ENCODE data around the gene SPATA2L.
"Not testable (repeated sequence)": the region's sequence is repeated elsewhere in the genome, so short reads cannot be mapped to it uniquely, and the experiment has no call there.

SPATA2L gene

DNA sequence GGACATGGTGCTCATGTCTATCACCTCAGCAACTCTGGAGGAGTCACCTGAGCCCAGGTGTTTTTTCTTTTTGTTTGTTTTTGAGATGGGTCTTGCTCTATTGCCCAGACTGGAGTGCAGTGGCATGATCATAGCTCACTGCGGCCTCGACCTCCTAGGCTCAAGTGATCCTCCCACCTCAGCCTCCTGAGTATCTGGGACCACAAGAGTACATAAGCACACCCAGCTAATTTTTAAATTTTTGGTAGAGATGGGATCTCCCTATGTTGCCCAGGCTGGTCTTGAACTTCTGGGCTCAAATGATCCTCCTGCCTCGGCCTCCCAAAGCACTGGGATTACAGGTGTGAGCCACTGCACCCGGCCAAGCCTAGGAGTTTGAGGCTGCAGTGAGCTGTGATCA, 11.9 kb downstream of the SPATA2L start:
- not testable (repeated sequence) for DNase-seq (ENCODE audit: low spot score)

DNA sequence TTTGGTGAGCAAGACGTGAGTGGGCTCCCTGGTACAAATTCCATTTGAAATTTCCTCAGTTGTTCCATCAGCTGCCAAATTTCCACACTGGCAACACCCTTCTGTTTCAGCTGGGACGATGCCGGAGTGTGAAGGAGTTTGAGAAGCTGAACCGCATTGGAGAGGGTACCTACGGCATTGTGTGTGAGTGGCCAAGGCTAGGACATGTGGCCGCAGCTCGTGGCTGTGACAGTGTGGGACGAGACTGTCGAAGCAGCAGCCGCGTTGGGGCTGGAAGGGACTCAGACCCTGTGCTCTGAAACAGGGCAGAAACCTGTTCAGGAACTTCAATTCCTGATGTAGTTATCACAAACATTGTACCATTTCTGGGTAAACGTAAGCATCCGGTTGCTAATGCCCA, 12.4 kb downstream of the SPATA2L start:
- no peak for DNase-seq (ENCODE audit: low spot score)

DNA sequence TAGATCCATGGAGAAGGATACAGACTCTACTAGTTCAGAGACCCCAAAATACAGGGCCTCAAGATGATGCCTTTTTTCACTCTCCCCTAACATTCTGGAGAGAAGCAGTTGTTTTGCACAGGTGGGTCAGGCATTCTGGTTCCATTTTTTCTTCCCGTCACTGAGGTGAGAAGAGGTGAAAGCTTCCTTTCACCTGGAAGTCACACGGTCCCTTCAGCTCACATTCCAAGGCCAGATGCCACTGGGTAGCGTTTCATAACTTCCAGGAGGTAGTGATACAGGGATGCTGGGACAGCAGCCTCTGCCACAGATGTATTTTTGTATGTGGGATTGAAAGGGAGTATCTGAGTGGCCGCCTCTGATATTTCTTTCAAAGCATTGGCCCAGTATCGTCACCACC, 13.1 kb downstream of the SPATA2L start:
- DNase-seq (ENCODE audit: low spot score): no peak

DNA sequence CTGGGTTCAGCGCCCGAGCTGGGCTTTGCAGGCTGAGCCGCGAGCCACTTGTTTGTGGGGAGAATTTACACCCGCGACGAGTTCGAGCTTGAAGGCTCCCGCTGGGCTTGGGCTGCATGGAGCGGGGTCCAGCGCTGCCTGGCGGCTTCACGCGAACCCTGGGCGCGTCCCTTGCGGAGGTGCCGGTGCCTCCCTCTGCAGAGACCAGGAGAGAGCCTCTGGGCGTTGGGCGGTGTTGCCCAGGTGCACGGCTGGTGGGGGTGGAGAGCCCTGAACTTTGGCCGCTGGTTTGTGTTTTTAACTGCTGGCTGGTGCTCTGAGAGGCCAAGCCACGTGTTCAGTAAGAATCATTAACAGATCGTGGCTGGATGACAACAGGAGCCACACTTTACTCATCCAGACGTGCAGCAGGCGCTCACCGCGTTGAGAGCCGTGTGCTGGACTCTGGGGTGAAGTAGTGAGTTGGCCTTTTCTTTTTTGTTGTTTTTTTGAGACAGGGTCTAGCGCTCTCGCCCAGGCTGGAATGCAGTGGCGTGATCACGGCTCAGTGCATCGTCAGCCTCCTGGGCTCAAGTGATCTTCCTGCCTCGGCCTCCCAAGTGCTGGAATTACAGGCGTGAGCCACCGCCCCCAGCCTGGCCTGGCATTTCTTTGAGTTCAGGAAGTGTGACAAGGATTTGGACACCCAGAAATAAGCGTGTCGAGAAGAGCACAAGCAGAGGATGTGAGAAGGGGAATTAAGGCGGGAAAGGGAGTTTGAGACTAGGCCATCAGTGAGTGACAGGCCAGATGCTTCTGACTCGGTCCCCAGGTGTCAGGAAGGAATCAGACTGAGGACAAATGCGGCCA, 14.2 kb downstream of the SPATA2L start:
- peak; percentile 77 for DNase-seq (ENCODE audit: low spot score)

DNA sequence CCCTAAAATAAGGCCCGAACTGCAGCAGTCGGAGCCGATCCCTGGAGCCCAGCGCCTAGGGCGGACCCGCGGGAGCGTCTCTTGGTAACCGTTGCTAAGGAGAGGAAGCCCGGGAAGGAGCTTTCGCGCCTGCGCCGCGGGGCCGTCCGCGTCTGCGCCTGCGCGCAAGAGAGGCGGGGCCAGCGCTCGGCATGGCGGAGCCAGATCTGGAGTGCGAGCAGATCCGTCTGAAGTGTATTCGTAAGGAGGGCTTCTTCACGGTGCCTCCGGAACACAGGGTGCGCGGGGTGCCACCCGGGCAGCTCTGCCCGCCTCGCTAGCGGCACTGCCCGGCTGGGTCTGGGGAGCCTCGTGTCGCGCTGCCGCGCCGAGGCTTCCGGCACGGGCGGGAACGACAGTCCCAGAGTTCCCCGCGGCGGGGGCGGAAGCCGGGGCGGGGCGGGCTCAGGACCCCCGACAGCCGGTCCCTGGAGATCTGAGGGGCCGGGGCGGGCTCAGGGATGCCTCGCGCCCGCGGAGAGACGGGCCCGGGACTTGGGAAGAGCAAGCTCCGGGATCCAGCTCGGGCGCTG, 14.9 kb downstream of the SPATA2L start, which contains the start of gene CDK10:
Gene CDK10 (plus strand): TSS at position 170 of the 572 bp plus-strand sequence. CDS start 22 bp downstream, at position 192.
- DNase-seq (ENCODE audit: low spot score): peak; percentile 90

DNA sequence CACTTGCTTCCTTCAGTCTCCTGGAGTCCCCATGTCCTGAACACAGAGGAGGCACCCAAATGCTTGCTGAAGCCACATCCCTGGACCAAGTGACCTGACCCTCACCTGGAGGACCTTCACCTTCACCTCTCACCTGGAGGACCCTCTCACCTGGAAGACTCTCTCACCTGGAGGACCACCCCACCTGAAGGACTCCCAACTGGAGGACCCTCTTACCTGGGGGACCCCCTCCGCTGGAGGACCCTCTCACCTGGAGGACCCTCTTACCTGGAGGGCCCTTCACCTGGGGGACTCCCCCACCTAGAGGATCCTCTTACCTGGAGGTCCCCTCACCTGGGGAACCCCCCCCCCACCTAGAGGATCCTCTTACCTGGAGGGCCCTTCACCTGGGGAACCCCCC, 15.6 kb downstream of the SPATA2L start:
- DNase-seq (ENCODE audit: low spot score): no peak

DNA sequence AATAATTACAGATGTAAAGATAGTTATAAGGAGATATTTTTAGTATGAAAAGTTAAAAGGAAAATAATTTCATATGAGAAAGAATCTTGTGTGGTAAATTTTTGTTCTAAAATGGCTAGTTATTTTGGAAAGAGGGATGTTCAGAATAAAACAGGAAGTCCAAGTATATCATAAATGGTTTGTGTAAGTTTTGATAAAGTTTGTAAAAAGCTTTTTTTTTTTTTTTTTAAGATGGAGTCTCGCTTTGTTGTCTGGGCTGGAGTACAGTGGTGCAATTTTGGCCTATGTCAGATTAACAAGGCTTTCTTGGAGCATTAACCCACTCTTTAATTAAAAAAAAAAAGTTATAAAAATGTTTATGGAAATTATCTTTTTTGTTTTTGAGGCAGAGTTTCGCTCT, 23.2 kb downstream of the SPATA2L start:
- DNase-seq (ENCODE audit: low spot score): no peak

DNA sequence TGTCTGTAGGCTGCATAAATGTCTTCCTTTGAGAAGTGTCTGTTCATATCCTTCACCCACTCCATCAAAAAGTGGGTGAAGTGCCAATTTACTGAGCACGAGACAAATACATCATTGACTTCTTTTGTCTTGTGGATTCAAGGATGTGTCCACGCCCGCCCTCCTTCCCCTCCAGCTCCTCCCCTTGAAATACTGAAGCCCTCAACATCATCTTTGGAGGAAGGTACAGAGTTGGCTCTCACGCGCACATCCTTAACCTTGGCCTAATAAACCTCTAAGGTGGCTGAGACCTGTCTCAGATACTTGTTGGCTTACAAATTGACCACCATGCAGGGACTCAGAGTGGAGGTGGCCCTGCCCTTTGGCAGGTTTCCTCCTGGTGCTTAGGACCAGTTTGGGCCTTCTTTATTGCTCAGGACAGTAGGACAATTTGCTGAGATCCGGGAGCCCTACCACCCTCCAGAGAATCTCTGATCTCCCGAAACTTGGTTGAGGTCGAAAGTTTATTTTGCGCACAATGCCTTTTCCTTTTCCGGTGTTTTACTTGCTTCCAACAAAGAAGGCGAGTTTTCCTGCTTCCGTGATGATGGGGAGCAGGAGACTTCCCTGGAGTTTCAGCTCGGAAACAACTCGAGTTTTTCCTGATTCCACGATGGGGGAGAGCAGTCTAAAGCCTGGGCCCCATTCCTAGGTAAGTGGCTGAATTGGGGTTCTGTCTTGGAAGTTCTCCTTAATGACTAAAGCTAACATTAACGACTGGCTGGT, 29.1 kb downstream of the SPATA2L start:
- no peak for DNase-seq (ENCODE audit: low spot score)

DNA sequence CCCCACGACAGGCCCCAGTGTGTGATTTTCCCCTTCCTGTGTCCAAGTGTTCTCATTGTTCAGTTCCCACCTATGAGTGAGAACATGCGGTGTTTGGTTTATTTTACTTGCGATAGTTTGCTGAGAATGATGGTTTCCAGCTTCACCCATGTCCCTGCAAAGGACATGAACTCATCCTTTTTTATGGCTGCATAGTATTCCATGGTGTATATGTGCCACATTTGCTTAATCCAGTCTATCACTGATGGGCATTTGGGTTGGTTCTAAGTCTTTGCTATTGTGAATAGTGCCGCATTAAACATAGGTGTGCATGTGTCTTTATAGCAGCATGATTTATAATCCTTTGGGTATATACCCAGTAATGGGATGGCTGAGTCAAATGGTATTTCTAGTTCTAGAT, 29.9 kb downstream of the SPATA2L start:
- not testable (repeated sequence) for DNase-seq (ENCODE audit: low spot score)

DNA sequence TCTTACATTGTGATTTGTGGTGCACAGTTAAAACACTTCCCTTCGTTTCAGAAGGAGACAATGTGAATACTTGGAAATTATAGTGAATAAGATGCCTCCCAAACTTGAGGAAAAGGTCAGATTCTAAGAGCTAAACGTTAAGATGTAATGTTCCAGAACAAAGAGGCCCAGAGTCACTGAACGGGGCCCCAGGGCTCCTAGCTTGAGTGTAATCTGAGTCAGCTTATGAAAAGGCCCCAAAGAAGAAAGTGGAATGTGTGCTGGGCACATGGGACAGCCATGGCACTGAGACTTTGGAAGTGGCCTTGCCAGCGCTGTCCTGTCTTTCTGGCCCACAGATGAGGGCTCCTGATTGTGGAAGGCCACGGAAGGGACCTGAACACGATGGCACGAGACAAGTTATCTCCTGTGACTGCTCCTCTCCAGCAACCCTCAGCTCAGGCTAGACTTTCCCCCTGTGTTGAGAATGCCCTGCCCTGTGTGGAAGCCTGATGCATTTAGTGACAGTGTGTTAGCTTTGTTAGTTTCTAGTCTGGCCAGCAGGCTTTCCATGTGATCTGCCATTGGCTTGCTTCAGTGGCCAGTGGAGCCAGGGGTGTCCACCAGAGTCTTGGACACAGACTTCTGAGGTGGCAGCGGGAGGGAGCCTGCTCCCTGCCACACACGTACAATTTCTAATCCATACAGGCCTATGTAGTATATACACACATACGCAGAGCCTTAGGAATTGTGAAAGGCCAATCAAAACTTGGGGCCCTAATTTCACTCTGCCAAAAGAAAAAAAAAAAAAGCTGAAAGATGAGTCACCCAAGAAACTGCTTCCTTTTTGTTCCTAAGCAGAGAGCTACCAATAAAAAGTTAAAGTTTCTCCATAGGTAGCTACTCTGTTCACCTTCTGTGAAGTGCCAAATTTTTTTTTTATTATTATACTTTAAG, 30.7 kb downstream of the SPATA2L start:
- no peak for DNase-seq (ENCODE audit: low spot score)

DNA sequence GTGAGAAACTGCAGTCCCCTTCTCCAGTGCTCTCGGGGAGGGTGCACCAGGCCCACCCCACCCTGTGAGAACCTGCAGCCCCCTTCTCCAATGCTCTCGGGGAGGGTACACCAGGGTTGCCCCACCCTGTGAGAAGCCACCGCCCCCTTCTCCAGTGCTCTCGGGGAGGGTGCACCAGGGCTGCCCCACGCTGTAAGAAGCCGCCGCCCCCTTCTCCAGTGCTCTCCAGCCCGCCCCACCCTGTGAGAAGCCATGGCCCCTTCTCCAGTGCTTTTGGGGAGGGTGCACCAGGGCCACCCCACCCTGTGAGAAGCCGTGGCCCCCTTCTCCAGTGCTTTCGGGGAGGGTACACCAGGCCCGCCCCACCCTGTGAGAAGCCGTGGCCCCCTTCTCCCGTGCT, 31.8 kb downstream of the SPATA2L start:
- no peak for DNase-seq (ENCODE audit: low spot score)

DNA sequence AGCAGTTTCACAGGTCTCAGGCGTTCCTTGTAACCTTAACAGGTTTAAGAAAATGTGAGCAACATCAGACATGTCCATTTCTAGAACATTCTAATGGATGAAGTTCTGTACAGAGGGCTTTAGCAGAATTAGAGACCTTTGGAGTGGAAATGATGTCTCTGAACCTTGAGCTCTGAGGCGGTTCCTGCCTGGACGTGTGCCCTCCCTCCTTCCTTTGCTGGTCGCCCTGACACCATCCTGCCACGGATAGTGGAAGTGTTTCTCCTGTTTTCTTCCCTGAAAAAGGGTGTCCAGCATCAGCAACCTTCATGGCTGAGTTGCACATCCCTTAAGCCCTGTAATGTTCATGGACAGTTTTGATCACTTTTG, 32.7 kb downstream of the SPATA2L start:
- no peak for DNase-seq (ENCODE audit: low spot score)

DNA sequence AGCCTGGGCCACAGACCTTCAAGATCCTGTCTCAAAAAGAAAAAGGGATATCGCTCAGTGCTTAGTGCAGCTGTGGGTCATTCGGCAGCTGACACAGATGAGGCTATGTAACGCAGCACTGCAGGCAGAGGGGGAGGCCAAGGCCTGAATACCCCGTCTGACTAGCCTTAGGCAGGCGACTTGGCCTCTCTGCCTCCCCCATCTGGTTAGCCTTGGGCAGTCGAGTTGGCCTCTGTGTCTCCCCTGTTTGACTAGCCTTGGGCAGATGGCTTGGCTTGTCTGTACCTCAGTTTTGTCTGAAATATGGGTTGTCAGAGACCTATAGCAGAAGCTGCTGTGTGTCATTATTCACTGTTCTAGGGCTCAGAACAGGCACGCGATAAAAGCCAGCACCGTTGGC, 33.9 kb downstream of the SPATA2L start:
- DNase-seq (ENCODE audit: low spot score): no peak

DNA sequence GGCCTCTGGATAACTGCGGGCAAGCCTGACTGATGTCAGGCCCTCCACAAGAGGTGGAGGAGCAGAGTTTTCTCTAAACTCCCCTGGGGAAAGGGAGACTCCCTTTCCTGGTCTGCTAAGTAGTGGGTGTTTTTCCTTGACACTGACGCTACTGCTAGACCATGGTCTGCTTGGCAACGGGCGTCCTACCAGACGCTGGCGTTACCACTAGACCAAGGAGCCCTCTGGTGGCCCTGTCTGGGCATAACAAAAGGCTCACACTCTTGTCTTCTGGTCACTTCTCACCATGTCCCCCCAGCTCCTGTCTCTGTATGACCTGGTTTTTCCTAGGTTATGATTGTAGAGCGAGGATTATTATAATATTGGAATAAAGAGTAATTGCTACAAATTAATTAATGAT, 34.5 kb downstream of the SPATA2L start:
- DNase-seq (ENCODE audit: low spot score): peak; percentile 51

DNA sequence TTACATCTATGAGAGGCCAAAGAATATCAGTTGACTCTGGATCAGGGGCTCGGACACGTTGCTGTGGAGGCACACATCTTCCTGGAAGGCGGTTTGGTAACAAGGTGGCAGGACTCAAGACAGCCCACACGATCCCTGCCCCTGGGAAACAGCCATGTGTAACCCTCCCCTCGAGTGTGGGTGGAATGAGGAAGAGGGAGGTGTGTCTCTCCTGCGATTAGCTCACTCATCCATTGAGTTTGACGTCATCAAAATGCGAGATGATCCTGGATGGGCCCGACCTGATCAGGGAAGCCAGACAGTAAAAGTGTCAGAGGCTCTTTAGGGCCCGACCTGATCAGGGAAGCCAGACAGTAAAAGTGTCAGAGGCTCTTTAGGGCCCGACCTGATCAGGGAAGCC, 37.3 kb downstream of the SPATA2L start:
- not testable (repeated sequence) for DNase-seq (ENCODE audit: low spot score)

DNA sequence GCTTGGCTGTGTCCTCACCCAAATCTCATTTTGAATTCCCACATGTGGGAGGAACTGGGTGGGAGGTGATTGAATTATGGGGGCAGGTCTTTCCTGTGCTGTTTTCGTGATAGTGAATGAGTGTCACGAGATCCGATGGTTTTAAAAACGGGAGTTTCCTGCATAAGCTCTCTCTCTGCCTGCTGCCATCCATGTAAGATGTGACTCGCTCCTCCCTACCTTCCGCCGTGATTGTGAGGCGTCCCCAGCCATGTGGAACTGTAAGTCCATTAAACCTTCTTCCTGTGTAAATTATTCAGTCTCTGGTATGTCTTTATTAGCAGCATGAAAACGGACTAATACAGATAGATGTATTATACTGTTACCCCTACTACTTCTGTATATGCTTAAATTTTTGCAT, 40.3 kb downstream of the SPATA2L start:
- DNase-seq (ENCODE audit: low spot score): no peak

DNA sequence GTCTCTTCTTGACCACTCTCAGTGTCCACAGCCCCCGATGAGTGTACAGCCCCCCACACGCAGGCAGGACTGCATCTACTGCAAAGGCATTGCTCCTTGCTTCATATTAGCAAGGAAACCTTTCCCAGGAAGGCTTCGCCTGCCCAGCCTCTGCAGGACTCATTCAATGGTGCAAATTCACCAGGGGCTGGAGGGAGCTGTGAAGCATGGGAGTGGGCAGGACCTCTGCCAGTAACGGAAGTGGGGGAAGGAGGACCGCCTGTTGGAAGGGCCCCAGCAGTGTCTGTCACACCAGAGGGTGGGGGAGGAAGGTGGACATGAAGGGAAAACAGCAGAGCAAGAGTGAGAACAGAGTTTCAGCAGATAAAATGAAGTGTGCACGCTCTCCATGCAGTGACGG, 41.4 kb downstream of the SPATA2L start:
- no peak for DNase-seq (ENCODE audit: low spot score)

DNA sequence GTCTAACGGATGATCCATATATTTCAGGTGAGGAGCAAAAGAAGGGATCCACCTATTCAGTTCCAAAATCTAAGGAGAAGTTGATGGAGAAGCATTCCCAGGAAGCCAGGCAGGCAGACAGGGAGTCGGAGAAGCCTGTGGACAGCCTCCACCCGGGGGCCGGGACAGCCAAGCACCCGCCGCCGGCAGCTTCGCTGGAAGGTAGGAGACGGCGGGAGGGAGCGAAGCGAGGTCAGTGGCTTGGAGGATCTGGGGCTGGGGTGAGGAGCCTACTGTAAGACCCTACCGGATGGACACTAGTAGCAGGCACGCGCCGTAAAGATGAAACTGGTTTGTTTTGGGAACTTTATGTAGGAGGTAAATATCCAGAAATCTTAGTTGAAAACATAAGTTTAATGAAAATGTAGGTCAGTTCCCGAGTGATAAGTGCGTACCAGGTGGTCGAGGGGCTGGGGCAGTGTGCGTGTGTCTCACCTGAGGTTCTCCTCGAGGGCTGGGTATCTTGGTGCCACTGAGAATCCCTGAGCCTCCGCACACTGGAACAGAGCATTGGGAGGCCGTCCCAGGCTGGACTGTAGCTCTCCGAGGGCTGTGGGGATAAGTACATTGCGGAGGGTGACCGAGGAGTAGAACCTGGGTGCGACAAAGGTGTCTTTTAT, 43.2 kb downstream of the SPATA2L start:
- DNase-seq (ENCODE audit: low spot score): peak; percentile 39

DNA sequence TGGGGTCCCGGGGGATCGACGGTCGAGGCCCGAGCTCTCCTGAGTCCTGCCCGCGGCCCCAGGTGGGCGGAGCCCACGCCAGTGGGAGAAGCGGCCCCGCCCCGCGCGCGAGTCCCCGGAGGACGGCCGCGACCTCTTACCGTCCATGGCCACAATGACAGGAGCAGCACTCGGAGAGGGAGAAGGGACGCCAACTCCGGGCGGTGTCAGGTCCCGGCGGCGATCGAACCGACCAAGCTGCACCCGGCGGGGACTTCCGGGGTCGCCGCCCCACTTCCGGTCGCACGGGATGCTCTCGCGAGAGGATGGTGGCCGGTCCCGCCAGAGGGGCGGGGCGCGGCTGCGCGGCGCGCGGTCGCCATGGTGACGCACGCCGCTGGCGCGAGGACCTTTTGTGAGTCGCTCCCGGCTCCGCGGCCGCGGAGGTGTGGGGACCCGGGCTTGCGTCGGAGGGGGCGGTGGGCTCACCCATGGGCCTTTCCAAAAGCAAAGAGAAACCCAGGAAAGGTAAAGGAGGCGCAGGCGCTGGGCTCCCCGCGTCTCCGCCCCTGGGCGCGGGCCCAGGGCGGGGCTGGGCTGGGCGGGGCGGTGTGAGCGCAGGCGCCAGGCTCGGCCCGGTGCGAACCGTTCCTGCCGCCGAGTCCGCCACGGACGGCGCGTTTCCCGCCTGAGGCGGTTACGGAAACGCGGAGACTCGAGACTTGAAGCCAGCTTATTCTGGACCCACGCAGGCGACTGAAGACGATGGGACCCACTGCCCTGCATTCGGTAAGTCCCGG, 43.9 kb downstream of the SPATA2L start, which contains the start of the genes CHMP1A and SPATA33:
Gene CHMP1A (minus strand): TSS at position 267 of the 779 bp plus-strand sequence. CDS start 120 bp downstream, at position 147.
Gene SPATA33 (plus strand): TSS at position 395 of the 779 bp plus-strand sequence. CDS start 76 bp downstream, at position 471.
- peak; percentile 89 for DNase-seq (ENCODE audit: low spot score)

DNA sequence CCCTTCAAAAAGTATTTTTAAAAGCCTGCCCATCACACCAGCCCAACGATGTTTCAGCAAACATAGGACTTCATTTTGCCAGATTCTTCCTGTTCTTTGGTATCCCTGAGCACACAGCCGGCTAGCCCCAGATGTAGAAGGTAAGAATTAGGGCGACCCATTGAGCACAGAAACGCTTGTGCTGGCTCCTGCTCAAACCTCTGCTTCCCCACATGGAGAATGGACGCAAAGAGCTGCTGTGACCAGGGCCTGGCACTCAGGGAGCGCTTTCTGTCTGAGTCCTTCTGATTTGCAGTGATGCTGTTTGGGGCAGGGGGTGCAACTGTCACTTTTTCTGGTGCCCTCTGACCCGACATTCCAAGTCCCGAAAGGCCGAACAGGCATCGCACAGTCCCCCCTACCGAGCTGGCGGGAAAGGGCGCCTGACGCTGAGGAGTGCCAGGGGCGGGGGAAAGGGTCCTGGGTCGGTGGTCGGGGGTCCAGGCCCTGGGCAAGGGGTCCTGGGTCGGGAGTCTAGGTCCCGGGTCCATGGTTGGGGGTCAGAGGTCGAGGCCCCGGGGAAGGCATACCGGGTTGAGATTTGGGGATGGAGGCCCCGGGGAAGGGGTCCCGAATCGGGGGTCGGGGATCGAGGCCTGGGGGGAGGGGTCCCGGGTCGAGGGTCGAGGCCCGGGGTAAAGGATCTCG, 44.9 kb downstream of the SPATA2L start:
- DNase-seq (ENCODE audit: low spot score): no peak

Data from RKO (cell line).